A673 (cell line): ENCODE measurements around the gene ALKAL2. TPM values are rescaled to one million over a fixed set of nuclear protein-coding genes. Genes with fewer than 3 reads are reported as not detected.

ENCODE experiments used
- BruUV-seq: library from RNA; stranded (reverse); fragments of 400-500 nt; replicated peaks from 2 replicates; lab custom pipeline; 2021; lab: Mats Ljungman, UMichigan
- CTCF ChIA-PET: fragments of 300-600 bp; sonication (Branson Sonifier 250); formaldehyde crosslinking; loops from one replicate; lab custom pipeline; 2022; ENCODE audit warnings: antibody characterized with exemption; lab: Charles Lee
- POLR2A ChIA-PET: fragments of 300-600 bp; sonication (Branson Sonifier 250); formaldehyde crosslinking; loops from one replicate; lab custom pipeline; 2022; ENCODE audit warnings: antibody characterized with exemption; ENCODE audit not compliant: low non-redundant PET; lab: Charles Lee
- DNase-seq: peaks from one replicate; pipeline ENCODE4 v3.0.0-alpha.2; 2015; ENCODE audit warnings: low spot score
- H3K27ac ChIP-seq: fragments of 200-600 bp; sonication (generic); 2 replicates; pipeline ENCODE4 v1.5.1; 2016; ENCODE audit warnings: mixed run types, low read depth, mild to moderate bottlenecking, mixed read lengths, antibody characterized with exemption, low read length; ENCODE audit not compliant: poor library complexity, severe bottlenecking
- H3K27me3 ChIP-seq: fragments of 200-600 bp; sonication (generic); replicated peaks from 2 replicates; pipeline ENCODE4 v1.6.1; 2017; ENCODE audit warnings: mixed run types, low read depth, mild to moderate bottlenecking, mixed read lengths, antibody characterized with exemption, low read length; ENCODE audit not compliant: insufficient read depth, poor library complexity
- H3K36me3 ChIP-seq: fragments of 200-600 bp; sonication (generic); 2 replicates; pipeline ENCODE4 v1.6.1; 2016; ENCODE audit warnings: mixed run types, mild to moderate bottlenecking, mixed read lengths, antibody characterized with exemption, low read length; ENCODE audit not compliant: insufficient read depth, poor library complexity, severe bottlenecking
- H3K4me1 ChIP-seq: fragments of 200-600 bp; sonication (generic); 2 replicates; pipeline ENCODE4 v1.6.1; 2017; ENCODE audit warnings: mixed run types, mild to moderate bottlenecking, mixed read lengths, antibody characterized with exemption, low read length; ENCODE audit not compliant: insufficient read depth, poor library complexity, severe bottlenecking
- H3K4me3 ChIP-seq: fragments of 200-600 bp; sonication (generic); 2 replicates; pipeline ENCODE4 v1.5.1; 2016; ENCODE audit warnings: low read depth, mixed run types, mild to moderate bottlenecking, mixed read lengths, low read length; ENCODE audit not compliant: poor library complexity, severe bottlenecking
- H3K9me3 ChIP-seq: fragments of 200-600 bp; sonication (generic); 2 replicates; pipeline ENCODE4 v1.6.1; 2016; ENCODE audit warnings: mixed run types, low read depth, mild to moderate bottlenecking, mixed read lengths, antibody characterized with exemption, low read length; ENCODE audit not compliant: poor library complexity, severe bottlenecking
- CTCF ChIP-seq: fragments of 300-800, 200-600 bp; sonication (generic); conservative IDR thresholded peaks from 2 replicates; pipeline ENCODE4 v1.5.1; 2017; ENCODE audit warnings: low read depth, mild to moderate bottlenecking, antibody characterized with exemption, low read length, moderate library complexity, mixed read lengths
- EZH2 ChIP-seq: fragments of 200-600 bp; sonication (generic); IDR thresholded peaks from 2 replicates; pipeline ENCODE4 v1.6.1; 2017; ENCODE audit warnings: borderline replicate concordance, low read depth, mild to moderate bottlenecking, mixed read lengths, antibody characterized with exemption, low read length; ENCODE audit not compliant: poor library complexity, severe bottlenecking
- intact Hi-C: fragments of 100-400 bp; cut with micrococcal nuclease; formaldehyde crosslinking; loops from one replicate; pipeline ENCODE4 v1.10.0; 2022; ENCODE audit not compliant: unreplicated experiment
- total RNA-seq: library from RNA; stranded (reverse); gene quantifications from 2 replicates; pipeline ENCODE4 v1.2.3, GENCODE V29; 2021

The ALKAL2 gene
- total RNA-seq, 1 experiment from 2014 or later = not detected

DNA sequence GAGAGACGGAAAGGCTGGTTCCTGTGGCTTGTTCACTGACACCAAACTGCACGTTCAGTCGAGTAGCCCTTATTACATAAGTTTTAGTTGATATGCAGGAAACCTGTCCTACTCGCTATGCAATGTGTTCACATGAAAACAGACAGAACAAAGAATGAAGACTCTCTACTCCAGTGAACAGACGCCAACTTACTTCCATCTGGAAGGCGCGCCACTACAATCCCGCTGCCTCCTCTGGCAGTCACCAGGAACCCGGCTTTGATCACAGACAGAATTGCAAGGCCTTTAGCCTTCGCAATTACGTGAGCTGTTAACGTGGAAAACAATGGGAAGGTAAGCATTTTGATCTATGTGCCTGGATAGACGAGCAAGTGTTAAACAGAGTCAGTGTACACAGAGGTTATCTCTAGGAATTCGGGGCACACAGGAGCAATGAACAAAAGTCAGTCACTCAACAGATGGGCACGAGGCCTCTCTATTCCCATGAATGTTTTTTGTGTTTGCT lies 38.3 kb downstream of the ALKAL2 start:
- no TSS peak for BruUV-seq
- Histone ChIP-seq H3K27me3 (no peaks in the 10 kb centered on the region), H3K4me3 (no peak overlapping the region), H3K4me1 (peaks cover 3% of the 10 kb centered on the region), H3K9me3 (no peaks in the 10 kb centered on the region), H3K36me3 (no peaks in the 10 kb centered on the region), H3K27ac (no peak overlapping the region)
- ChIA-PET CTCF (no interaction called here), POLR2A (no interaction called here)
- intact Hi-C loops = loop anchor here (5.0 kb wide), 1 partner anchor 43 kb away; no protein-coding TSS in a partner anchor
- no peak for DNase-seq
- TF ChIP-seq CTCF = no peak
- no peak for TF ChIP-seq EZH2

DNA sequence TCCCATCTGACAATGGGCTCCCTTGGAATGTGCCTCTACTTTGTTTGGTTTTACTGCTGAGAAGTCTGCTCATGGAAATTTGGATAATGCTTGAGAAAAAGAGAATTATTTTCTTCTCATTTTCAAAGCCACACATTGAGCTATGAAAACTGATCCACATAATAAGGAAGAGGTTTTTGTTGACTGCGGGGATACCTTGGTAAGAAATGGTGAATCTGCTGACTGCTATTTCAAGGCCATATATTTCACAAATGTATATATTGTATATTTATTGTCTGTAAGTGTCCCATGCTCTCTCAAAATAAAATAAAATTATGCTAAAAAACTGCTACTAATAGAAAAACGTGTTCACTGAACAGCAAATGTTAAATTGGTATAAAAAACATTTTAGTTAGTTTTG lies 39.2 kb downstream of the ALKAL2 start:
- ChIA-PET POLR2A (no interaction called here), CTCF (no interaction called here)
- Histone ChIP-seq H3K27ac (no peak overlapping the region), H3K27me3 (no peaks in the 10 kb centered on the region), H3K4me3 (no peak overlapping the region), H3K36me3 (no peaks in the 10 kb centered on the region), H3K4me1 (peaks cover 3% of the 10 kb centered on the region), H3K9me3 (no peaks in the 10 kb centered on the region)
- intact Hi-C loops = loop anchor here (5.0 kb wide), 1 partner anchor 44 kb away; no protein-coding TSS in a partner anchor
- BruUV-seq = no TSS peak
- no peak for DNase-seq
- TF ChIP-seq CTCF = no peak
- no peak for TF ChIP-seq EZH2

GRCh38 chr2:246489-247144 lies 41.3 kb downstream of the ALKAL2 start:
- ChIA-PET POLR2A (no interaction called here), CTCF (no interaction called here)
- no peak overlapping the region for H3K27ac ChIP-seq
- no peaks in the 10 kb centered on the region for H3K36me3 ChIP-seq
- H3K4me1 ChIP-seq = no peaks in the 10 kb centered on the region
- H3K27me3 ChIP-seq = no peaks in the 10 kb centered on the region
- no peak overlapping the region for H3K4me3 ChIP-seq
- H3K9me3 ChIP-seq = no peaks in the 10 kb centered on the region
- intact Hi-C loops = loop anchor here (1.0 to 5.0 kb wide), 2 partner anchors 46 to 391 kb away; no protein-coding TSS in a partner anchor
- DNase-seq = peak; percentile 77
- BruUV-seq = no TSS peak
- TF ChIP-seq EZH2 (no peak), CTCF (peak; percentile 71)
